NCI-H1048 (cell line): ENCODE measurements around the gene ST3GAL3.

Experiments
- DNase-seq: peaks from one replicate; lab custom pipeline; 2025; lab: John Stamatoyannopoulos, UW

ST3GAL3 gene

GRCh38 chr1:43878854-43879253 is 171.5 kb downstream of the ST3GAL3 start:
- DNase-seq = no peak

- no peak for DNase-seq
Observed at GRCh38 chr1:43879414-43879813, 172.1 kb downstream of the ST3GAL3 start.

GRCh38 chr1:43879996-43880395 is 172.7 kb downstream of the ST3GAL3 start:
- DNase-seq = no peak

GRCh38 chr1:43880604-43881003 is 173.3 kb downstream of the ST3GAL3 start:
- DNase-seq = no peak

- no peak for DNase-seq
Observed at GRCh38 chr1:43881415-43881814, 174.1 kb downstream of the ST3GAL3 start.

GRCh38 chr1:43882763-43883162 is 175.4 kb downstream of the ST3GAL3 start:
- DNase-seq = no peak

- no peak for DNase-seq
Observed at GRCh38 chr1:43883321-43883720, 176.0 kb downstream of the ST3GAL3 start.

GRCh38 chr1:43885279-43885801 is 178.0 kb downstream of the ST3GAL3 start:
- no peak for DNase-seq

GRCh38 chr1:43887748-43888147 is 180.4 kb downstream of the ST3GAL3 start:
- DNase-seq = no peak

GRCh38 chr1:43890815-43891214 is 183.5 kb downstream of the ST3GAL3 start:
- no peak for DNase-seq

- no peak for DNase-seq
Observed at GRCh38 chr1:43893006-43893405, 185.7 kb downstream of the ST3GAL3 start.

GRCh38 chr1:43898981-43899380 is 191.6 kb downstream of the ST3GAL3 start:
- no peak for DNase-seq

- no peak for DNase-seq
Observed at GRCh38 chr1:43900386-43900785, 193.1 kb downstream of the ST3GAL3 start.

- no peak for DNase-seq
Observed at GRCh38 chr1:43901196-43901961, 194.0 kb downstream of the ST3GAL3 start.

GRCh38 chr1:43902058-43902831 is 194.9 kb downstream of the ST3GAL3 start:
- DNase-seq = no peak

- no peak for DNase-seq
Observed at GRCh38 chr1:43904660-43905551, 197.6 kb downstream of the ST3GAL3 start.

GRCh38 chr1:43908226-43908625 is 200.9 kb downstream of the ST3GAL3 start:
- no peak for DNase-seq

GRCh38 chr1:43908858-43909257 is 201.5 kb downstream of the ST3GAL3 start:
- DNase-seq = no peak

GRCh38 chr1:43910343-43910742 is 203.0 kb downstream of the ST3GAL3 start:
- DNase-seq = no peak

GRCh38 chr1:43912607-43913006 is 205.3 kb downstream of the ST3GAL3 start:
- DNase-seq = no peak

- no peak for DNase-seq
Observed at GRCh38 chr1:43913051-43913501, 205.7 kb downstream of the ST3GAL3 start.
